GM12878 (cell line): Measurements from ENCODE around the gene IP6K3.

Source experiments
- BMI1 ChIP-seq: fragments of 450-650 bp; IDR thresholded peaks from 2 replicates; pipeline ENCODE4 v1.6.1; 2016; ENCODE audit warnings: mild to moderate bottlenecking, moderate library complexity, borderline replicate concordance
- CEBPB ChIP-seq, 2 experiments: fragments of 150-350 bp in 1 of 2; IDR thresholded peaks; 2 replicates each; pipeline ENCODE4 v1.6.1; 2012 to 2014; ENCODE audit warnings: low read depth in 2 of 2, low read length in 2 of 2, borderline replicate concordance in 1 of 2, inconsistent platforms in 1 of 2
- CREB1 ChIP-seq: IDR thresholded peaks from 2 replicates; pipeline ENCODE4 v1.6.1; 2012; ENCODE audit warnings: low read depth, mild to moderate bottlenecking, inconsistent platforms
- EGR1 ChIP-seq, 2 experiments: IDR thresholded peaks; 1 replicate in 1 of 2; 2 replicates in 1 of 2; pipeline ENCODE4 v1.6.1; 2011 to 2012; ENCODE audit warnings: low read depth in 2 of 2, low read length in 2 of 2, borderline replicate concordance in 1 of 2, mild to moderate bottlenecking in 1 of 2, moderate library complexity in 1 of 2
- FOXK2 ChIP-seq: fragments of 450-650 bp; IDR thresholded peaks from 2 replicates; pipeline ENCODE4 v1.6.1; 2017; ENCODE audit warnings: mild to moderate bottlenecking, moderate library complexity
- FOXM1 ChIP-seq: IDR thresholded peaks from 2 replicates; pipeline ENCODE4 v1.6.1; 2012; ENCODE audit warnings: low read depth, mild to moderate bottlenecking, inconsistent platforms, low read length, moderate library complexity
- NFXL1 ChIP-seq: fragments of 450-650 bp; IDR thresholded peaks from 2 replicates; pipeline ENCODE4 v1.6.1; 2017; ENCODE audit warnings: antibody characterized with exemption, mild to moderate bottlenecking, borderline replicate concordance
- PAX8 ChIP-seq: fragments of 450-650 bp; IDR thresholded peaks from 2 replicates; pipeline ENCODE4 v1.6.1; 2017; ENCODE audit warnings: mild to moderate bottlenecking, moderate library complexity
- POLR2A ChIP-seq: IDR thresholded peaks from 2 replicates; pipeline ENCODE4 v1.6.1; 2011; ENCODE audit warnings: low read depth, mild to moderate bottlenecking, low read length
- RAD21 ChIP-seq: IDR thresholded peaks from 2 replicates; pipeline ENCODE4 v1.6.1; 2011; ENCODE audit warnings: mild to moderate bottlenecking, low read depth, low read length, moderate library complexity; ENCODE audit not compliant: insufficient read depth
- ZNF384 ChIP-seq: IDR thresholded peaks from 2 replicates; pipeline ENCODE4 v1.6.1; 2012; ENCODE audit warnings: low read depth, mild to moderate bottlenecking, low read length, improper control_type of control experiment, borderline replicate concordance
- TF ChIP-seq, protein P1 (sequence below), 3 experiments: IDR thresholded peaks in 2 of 3; conservative IDR thresholded peaks in 1 of 3; 2 replicates each; pipeline ENCODE4 v1.5.1; 2011; ENCODE audit warnings: low read depth in 3 of 3, low read length in 3 of 3, mild to moderate bottlenecking in 3 of 3, control low read depth in 2 of 3, moderate library complexity in 2 of 3, inconsistent platforms in 1 of 3, mixed read lengths in 1 of 3; ENCODE audit not compliant: control insufficient read depth in 2 of 3, insufficient read depth in 1 of 3; ENCODE audit errors: extremely low read depth in 1 of 3
- TF ChIP-seq, protein P2 (sequence below): fragments of 450-650 bp; IDR thresholded peaks from 2 replicates; pipeline ENCODE4 v1.6.1; 2014; ENCODE audit warnings: mild to moderate bottlenecking

DNA sequence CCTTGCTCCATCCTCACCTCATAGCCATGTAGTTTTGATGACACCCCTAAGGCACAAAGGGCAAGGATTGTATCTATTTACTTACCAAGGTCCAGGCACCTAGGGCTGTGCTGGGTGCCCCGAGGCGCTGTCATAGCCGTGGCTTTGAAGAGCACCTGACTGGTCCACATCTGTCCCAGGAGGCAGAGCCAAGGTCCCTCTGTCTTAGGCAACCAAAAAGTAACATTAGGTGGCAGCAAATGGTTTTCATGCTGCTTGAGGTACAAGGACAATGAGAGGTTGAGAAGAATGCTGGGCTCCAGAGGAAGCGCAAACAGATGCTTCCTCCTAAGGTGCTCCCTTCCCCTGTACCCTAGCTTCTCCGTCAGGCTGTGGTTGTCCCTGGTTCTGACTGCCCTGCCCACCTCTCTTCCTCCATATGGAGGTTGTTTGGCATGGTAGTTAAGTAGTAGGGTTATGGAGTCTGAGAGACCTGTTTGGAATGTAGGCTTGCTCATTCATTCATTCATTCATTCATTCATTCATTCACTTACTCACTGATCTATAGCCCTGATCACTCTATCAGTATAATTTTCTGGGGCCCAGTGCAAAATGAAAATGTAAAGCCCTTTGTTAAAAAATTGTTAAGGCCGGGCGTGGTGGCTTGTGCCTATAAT is 32.2 kb downstream of the IP6K3 start:
- TF ChIP-seq EGR1 (IDR thresholded peaks at IDR 0.05; ENCODE audit: borderline replicate concordance in 1 of 2, low read depth in 2 of 2, low read length in 2 of 2) (no peak), PAX8 (no peak), ZNF384 (no peak), POLR2A (no peak), FOXM1 (no peak), RAD21 (no peak), FOXK2 (no peak), CREB1 (no peak), BMI1 (no peak), CEBPB (IDR thresholded peaks at IDR 0.05; ENCODE audit: borderline replicate concordance in 1 of 2, low read depth in 2 of 2, low read length in 2 of 2) (no peak), NFXL1 (no peak)
- TF ChIP-seq, protein P1, sequence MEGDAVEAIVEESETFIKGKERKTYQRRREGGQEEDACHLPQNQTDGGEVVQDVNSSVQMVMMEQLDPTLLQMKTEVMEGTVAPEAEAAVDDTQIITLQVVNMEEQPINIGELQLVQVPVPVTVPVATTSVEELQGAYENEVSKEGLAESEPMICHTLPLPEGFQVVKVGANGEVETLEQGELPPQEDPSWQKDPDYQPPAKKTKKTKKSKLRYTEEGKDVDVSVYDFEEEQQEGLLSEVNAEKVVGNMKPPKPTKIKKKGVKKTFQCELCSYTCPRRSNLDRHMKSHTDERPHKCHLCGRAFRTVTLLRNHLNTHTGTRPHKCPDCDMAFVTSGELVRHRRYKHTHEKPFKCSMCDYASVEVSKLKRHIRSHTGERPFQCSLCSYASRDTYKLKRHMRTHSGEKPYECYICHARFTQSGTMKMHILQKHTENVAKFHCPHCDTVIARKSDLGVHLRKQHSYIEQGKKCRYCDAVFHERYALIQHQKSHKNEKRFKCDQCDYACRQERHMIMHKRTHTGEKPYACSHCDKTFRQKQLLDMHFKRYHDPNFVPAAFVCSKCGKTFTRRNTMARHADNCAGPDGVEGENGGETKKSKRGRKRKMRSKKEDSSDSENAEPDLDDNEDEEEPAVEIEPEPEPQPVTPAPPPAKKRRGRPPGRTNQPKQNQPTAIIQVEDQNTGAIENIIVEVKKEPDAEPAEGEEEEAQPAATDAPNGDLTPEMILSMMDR (IDR thresholded peaks at IDR 0.05 in 2 of 3, conservative IDR thresholded peaks at IDR 0.05 in 1 of 3; ENCODE audit: control insufficient read depth in 2 of 3, extremely low read depth in 1 of 3, insufficient read depth in 1 of 3, low read depth in 3 of 3, low read length in 3 of 3) = peak in 1 of 3 experiments; percentile 9; a peak in 1 of 6 replicates
- TF ChIP-seq, protein P2, sequence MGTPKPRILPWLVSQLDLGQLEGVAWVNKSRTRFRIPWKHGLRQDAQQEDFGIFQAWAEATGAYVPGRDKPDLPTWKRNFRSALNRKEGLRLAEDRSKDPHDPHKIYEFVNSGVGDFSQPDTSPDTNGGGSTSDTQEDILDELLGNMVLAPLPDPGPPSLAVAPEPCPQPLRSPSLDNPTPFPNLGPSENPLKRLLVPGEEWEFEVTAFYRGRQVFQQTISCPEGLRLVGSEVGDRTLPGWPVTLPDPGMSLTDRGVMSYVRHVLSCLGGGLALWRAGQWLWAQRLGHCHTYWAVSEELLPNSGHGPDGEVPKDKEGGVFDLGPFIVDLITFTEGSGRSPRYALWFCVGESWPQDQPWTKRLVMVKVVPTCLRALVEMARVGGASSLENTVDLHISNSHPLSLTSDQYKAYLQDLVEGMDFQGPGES = no peak
